ENCODE results near the gene MAPK8.
"Not testable (repeated sequence)": the region's sequence is repeated elsewhere in the genome, so short reads cannot be mapped to it uniquely, and the experiment has no call there.

Gene MAPK8

DNA sequence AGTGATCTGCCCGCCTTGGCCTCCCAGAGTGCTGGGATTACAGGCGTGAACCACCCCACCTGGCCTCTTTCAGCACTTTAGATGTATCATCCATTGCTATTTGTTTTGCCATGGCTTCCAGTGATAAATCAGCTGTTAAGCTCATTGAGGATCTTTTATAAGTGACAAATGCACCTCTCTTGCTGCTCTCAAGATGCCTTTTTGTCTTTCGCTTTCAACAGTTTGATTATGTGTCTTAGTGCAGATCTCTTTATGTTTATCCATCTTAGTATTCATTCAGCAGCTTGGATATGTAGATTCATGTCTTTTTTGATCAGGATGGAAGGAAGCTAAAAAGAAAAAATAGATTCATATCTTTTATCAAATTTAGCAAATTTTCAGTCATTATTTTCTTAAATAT is 105.6 kb downstream of the MAPK8 start:
- H3K4me3 ChIP-seq (ENCODE audit: low read depth, low read length), result no peak overlapping the region
- no peaks in the 10 kb centered on the region for H3K27me3 ChIP-seq (ENCODE audit: control insufficient read depth, insufficient read depth, low read length)
- H3K36me3 ChIP-seq (ENCODE audit: control insufficient read depth, insufficient read depth, low read length), result peaks cover 3% of the 10 kb centered on the region
- H3K9me3 ChIP-seq (ENCODE audit: control insufficient read depth, insufficient read depth, low read length), result no peaks in the 10 kb centered on the region
- no peaks in the 10 kb centered on the region for H3K4me1 ChIP-seq (ENCODE audit: control insufficient read depth, insufficient read depth, low read length)
- H3K9ac ChIP-seq (ENCODE audit: low read depth, low read length), result no peak overlapping the region

DNA sequence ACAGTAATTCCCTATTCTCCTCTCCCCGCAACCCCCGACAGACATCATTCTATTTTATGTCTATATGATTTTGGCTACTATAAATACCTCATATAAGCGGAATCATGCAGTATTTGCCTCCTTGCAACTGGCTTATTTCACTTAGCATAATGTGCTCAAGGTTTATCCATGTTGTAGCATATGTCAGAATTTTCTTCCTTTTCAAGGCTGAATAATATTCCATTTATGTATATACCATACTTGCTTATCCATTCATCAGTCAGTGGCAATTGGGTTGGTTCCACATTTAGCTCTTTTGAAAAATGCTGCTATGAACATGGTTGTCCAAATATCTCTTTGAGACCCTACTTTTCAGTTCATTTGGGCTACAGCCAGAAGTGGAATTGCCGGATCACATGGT is 106.5 kb downstream of the MAPK8 start:
- Histone ChIP-seq H3K27me3 (ENCODE audit: control insufficient read depth, insufficient read depth, low read length) (no peaks in the 10 kb centered on the region), H3K9ac (ENCODE audit: low read depth, low read length) (no peak overlapping the region), H3K4me1 (ENCODE audit: control insufficient read depth, insufficient read depth, low read length) (no peaks in the 10 kb centered on the region), H3K36me3 (ENCODE audit: control insufficient read depth, insufficient read depth, low read length) (peaks cover 3% of the 10 kb centered on the region), H3K9me3 (ENCODE audit: control insufficient read depth, insufficient read depth, low read length) (no peaks in the 10 kb centered on the region), H3K4me3 (ENCODE audit: low read depth, low read length) (no peak overlapping the region)

DNA sequence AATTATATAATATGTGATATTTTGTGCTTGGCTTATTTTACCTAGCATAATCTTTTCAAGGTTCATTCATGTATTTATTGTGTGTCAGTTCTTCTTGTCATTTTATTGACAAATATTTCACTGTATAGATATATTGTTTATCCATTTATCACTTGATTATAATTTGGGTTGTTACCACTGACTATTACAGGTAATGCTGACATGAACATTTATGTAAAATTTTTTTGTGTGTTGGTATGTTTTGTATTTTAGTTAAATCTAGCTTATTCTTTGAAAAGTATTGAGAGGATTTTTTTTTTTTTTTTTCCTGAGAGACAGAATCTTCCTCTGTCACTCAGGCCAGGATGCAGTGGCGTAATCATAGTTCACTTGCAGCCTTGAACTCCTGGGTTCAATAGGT is 107.7 kb downstream of the MAPK8 start:
- H3K4me1 ChIP-seq (ENCODE audit: control insufficient read depth, insufficient read depth, low read length), result no peaks in the 10 kb centered on the region
- no peaks in the 10 kb centered on the region for H3K9me3 ChIP-seq (ENCODE audit: control insufficient read depth, insufficient read depth, low read length)
- no peak overlapping the region for H3K4me3 ChIP-seq (ENCODE audit: low read depth, low read length)
- H3K27me3 ChIP-seq (ENCODE audit: control insufficient read depth, insufficient read depth, low read length), result no peaks in the 10 kb centered on the region
- H3K9ac ChIP-seq (ENCODE audit: low read depth, low read length), result no peak overlapping the region
- H3K36me3 ChIP-seq (ENCODE audit: control insufficient read depth, insufficient read depth, low read length), result peaks cover 3% of the 10 kb centered on the region

DNA sequence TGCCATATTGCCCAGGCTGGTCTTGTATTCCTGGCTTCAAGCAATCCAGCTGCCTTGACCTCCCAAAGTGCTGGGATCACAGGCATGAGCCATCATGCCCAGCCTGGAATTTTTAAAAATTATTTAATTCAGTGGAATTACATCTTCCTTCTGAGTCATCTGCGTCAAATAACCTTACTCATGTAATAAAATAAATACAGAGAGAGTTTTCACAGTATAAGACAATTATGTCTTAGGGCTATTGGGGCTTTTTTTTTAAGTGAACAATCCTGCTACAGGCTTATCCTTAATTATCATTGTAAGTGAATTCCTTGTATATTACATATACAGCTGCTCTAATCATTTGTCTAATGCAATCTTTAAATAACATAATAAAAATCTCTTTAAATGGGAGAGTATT is 108.3 kb downstream of the MAPK8 start:
- H3K9me3 ChIP-seq (ENCODE audit: control insufficient read depth, insufficient read depth, low read length), result no peaks in the 10 kb centered on the region
- H3K4me1 ChIP-seq (ENCODE audit: control insufficient read depth, insufficient read depth, low read length), result no peaks in the 10 kb centered on the region
- H3K27me3 ChIP-seq (ENCODE audit: control insufficient read depth, insufficient read depth, low read length), result no peaks in the 10 kb centered on the region
- H3K4me3 ChIP-seq (ENCODE audit: low read depth, low read length), result no peak overlapping the region
- H3K9ac ChIP-seq (ENCODE audit: low read depth, low read length), result no peak overlapping the region
- peaks cover 3% of the 10 kb centered on the region for H3K36me3 ChIP-seq (ENCODE audit: control insufficient read depth, insufficient read depth, low read length)

DNA sequence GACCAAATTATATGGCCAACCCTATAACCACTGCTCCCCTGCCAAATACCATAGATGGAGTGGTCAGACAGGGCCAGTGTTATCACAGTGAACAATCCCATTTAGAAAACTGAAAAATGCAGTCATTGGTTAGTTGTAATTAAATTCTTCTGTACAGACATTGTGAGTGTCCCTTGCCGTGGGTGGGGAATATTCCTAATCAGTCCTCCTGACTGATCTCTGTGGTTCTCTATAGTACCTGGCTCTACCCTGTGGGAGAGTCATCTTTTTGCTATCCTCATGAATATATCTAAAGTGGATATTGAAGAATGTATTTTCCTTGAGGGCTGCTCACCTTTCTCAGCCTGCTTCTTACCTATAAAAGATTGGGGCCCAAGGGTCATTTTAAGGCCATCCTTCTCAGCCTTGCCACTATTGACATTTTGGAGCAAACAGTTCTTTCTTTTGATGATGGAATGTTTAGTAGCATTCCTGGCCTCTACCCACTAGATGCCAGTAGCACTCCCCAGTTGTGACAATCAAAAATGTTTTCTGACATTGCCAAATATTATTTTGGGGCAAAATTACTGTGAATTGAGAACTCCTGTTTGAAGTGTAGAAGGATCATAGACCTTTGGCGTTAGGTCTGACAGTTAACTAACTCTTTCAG is 110.2 kb downstream of the MAPK8 start:
- no peaks in the 10 kb centered on the region for H3K4me1 ChIP-seq (ENCODE audit: control insufficient read depth, insufficient read depth, low read length)
- no peak overlapping the region for H3K4me3 ChIP-seq (ENCODE audit: low read depth, low read length)
- no peaks in the 10 kb centered on the region for H3K27me3 ChIP-seq (ENCODE audit: control insufficient read depth, insufficient read depth, low read length)
- peaks cover 3% of the 10 kb centered on the region for H3K36me3 ChIP-seq (ENCODE audit: control insufficient read depth, insufficient read depth, low read length)
- H3K9me3 ChIP-seq (ENCODE audit: control insufficient read depth, insufficient read depth, low read length), result no peaks in the 10 kb centered on the region
- H3K9ac ChIP-seq (ENCODE audit: low read depth, low read length), result no peak overlapping the region

DNA sequence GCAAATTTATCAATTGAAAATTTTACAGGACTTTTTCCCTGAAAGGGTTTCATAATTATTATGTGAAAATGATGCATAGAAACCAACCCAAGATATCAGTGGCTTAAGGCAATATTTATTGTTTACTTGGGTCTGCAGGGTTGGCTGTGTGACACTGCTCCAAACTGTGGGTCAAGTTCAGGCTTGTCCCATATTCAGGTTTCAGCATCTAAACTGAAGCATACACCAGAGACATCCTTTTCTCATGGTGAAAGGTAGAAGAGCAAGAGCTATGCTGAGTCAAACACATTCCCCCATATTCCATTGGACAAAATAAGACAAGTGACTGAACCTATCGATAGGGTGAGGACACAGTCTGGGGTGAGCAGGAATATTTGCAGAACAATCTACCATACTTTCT is 110.9 kb downstream of the MAPK8 start:
- peaks cover 3% of the 10 kb centered on the region for H3K36me3 ChIP-seq (ENCODE audit: control insufficient read depth, insufficient read depth, low read length)
- H3K4me1 ChIP-seq (ENCODE audit: control insufficient read depth, insufficient read depth, low read length), result no peaks in the 10 kb centered on the region
- H3K4me3 ChIP-seq (ENCODE audit: low read depth, low read length), result no peak overlapping the region

DNA sequence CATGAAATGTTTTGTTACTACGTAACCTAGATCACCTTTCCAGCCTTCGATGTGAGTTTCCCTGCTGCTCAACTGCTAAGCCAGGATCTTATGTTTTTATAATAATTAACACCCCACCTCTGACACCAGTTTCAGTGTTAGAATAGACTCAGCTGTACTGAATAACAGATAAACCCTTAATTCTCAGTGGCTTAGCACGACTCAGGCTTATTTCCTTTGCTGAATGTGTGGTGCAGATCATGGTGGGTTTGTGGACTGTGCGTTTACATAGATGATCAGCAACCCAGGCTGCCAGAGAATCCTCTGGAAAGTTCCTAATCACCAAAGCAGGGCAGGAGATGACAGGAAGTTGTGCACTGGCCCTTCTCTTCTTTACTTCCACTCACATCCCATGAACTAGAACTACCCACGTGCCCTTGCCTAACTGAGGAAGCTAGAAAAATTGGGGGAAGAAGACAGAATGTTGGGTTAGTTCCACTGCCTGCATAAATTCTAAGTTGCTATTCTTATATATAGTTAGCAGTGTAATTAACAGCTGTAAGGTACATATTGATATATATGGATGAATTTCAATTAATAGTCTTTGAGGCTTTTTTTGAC is 111.8 kb downstream of the MAPK8 start:
- H3K9ac ChIP-seq (ENCODE audit: low read depth, low read length), result no peak overlapping the region
- no peak overlapping the region for H3K4me3 ChIP-seq (ENCODE audit: low read depth, low read length)
- no peaks in the 10 kb centered on the region for H3K4me1 ChIP-seq (ENCODE audit: control insufficient read depth, insufficient read depth, low read length)
- no peaks in the 10 kb centered on the region for H3K9me3 ChIP-seq (ENCODE audit: control insufficient read depth, insufficient read depth, low read length)
- H3K27me3 ChIP-seq (ENCODE audit: control insufficient read depth, insufficient read depth, low read length), result no peaks in the 10 kb centered on the region
- peaks cover 3% of the 10 kb centered on the region for H3K36me3 ChIP-seq (ENCODE audit: control insufficient read depth, insufficient read depth, low read length)

More for the DNA sequence above, 110.9 kb downstream of the MAPK8 start:
- no peak overlapping the region for H3K9ac ChIP-seq (ENCODE audit: low read depth, low read length)
- H3K9me3 ChIP-seq (ENCODE audit: control insufficient read depth, insufficient read depth, low read length), result no peaks in the 10 kb centered on the region
- H3K27me3 ChIP-seq (ENCODE audit: control insufficient read depth, insufficient read depth, low read length), result no peaks in the 10 kb centered on the region

DNA sequence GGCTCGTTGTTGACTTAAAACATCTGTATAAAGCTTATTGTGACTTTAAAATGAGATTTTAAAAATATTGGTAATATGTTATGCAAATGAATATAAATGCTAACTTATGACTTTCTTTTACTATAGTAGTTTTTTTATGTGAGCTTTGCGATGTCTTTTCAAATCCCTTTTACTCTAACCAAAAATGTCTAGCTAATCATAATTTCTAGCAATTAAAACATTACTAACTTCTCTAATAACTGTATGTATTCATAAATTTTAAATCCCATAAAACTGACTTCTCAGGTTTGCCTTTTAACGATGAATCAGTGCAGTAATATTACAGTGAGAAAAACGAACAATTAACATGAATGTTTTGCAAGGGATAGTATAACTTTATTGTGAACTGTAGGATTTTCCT is 113.2 kb downstream of the MAPK8 start:
- peaks cover 3% of the 10 kb centered on the region for H3K36me3 ChIP-seq (ENCODE audit: control insufficient read depth, insufficient read depth, low read length)
- H3K4me1 ChIP-seq (ENCODE audit: control insufficient read depth, insufficient read depth, low read length), result no peaks in the 10 kb centered on the region
- no peaks in the 10 kb centered on the region for H3K27me3 ChIP-seq (ENCODE audit: control insufficient read depth, insufficient read depth, low read length)
- no peaks in the 10 kb centered on the region for H3K9me3 ChIP-seq (ENCODE audit: control insufficient read depth, insufficient read depth, low read length)
- no peak overlapping the region for H3K4me3 ChIP-seq (ENCODE audit: low read depth, low read length)
- H3K9ac ChIP-seq (ENCODE audit: low read depth, low read length), result no peak overlapping the region

DNA sequence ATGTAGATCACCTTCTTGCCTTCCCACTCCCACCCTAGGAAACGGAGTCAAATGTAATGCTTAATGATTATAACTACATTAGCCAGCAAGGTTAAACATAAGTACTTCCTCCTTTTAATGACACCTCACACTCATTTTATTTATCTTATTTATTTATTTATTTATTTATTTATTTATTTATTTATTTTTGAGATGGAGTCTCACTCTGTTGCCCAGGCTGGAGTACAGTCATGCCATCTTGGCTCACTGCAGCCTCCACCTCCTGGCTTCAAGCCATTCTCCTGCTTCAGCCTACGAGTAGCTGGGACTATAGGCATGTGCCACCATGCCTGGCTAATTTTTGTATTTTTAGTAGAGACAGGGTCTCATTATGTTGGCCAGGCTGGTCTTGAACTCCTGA is 115.4 kb downstream of the MAPK8 start:
- not testable (repeated sequence) for H3K9me3 ChIP-seq (ENCODE audit: control insufficient read depth, insufficient read depth, low read length); H3K4me1 ChIP-seq (ENCODE audit: control insufficient read depth, insufficient read depth, low read length); H3K36me3 ChIP-seq (ENCODE audit: control insufficient read depth, insufficient read depth, low read length); H3K9ac ChIP-seq (ENCODE audit: low read depth, low read length); H3K27me3 ChIP-seq (ENCODE audit: control insufficient read depth, insufficient read depth, low read length); H3K4me3 ChIP-seq (ENCODE audit: low read depth, low read length)

DNA sequence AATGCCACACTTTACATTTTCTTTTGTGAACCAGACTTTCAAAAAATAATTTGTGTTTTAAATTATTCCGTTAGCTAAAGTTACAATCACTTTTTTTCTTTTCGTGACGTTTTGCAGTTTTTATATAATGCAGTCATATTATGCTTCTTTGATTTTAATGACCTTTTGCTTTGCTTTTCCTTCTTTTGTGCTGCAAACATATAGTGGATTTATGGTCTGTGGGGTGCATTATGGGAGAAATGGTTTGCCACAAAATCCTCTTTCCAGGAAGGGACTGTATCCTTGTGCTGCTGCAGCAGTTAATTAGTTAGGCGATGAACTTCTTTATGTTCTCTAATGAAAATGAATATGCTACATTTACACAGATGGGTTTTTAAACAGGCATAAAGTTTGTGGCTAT is 117.4 kb downstream of the MAPK8 start:
- no peak overlapping the region for H3K4me3 ChIP-seq (ENCODE audit: low read depth, low read length)
- no peaks in the 10 kb centered on the region for H3K27me3 ChIP-seq (ENCODE audit: control insufficient read depth, insufficient read depth, low read length)
- H3K36me3 ChIP-seq (ENCODE audit: control insufficient read depth, insufficient read depth, low read length), result no peaks in the 10 kb centered on the region

DNA sequence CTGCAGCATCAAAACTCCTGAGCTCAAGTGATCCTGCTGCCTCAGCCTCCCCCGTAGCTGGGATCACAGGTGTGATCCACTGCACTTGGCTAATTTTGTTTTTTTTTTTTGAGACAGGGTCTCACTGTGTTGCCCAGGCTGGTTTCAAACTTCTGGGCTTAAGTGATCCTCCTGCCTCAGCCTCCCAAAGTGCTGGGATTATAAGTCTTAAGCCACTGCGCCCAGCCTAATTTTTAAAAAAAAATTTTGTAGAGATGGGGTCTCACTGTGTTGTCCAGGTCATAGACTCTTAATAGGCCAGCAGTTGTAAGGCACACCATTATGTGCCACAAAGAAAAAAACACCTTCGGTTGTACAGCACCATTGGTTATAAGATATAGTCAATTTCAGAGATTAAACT is 122.4 kb downstream of the MAPK8 start:
- Histone ChIP-seq H3K9ac (ENCODE audit: low read depth, low read length) (no peak overlapping the region), H3K4me1 (ENCODE audit: control insufficient read depth, insufficient read depth, low read length) (no peaks in the 10 kb centered on the region), H3K9me3 (ENCODE audit: control insufficient read depth, insufficient read depth, low read length) (no peaks in the 10 kb centered on the region), H3K36me3 (ENCODE audit: control insufficient read depth, insufficient read depth, low read length) (no peaks in the 10 kb centered on the region), H3K27me3 (ENCODE audit: control insufficient read depth, insufficient read depth, low read length) (no peaks in the 10 kb centered on the region), H3K4me3 (ENCODE audit: low read depth, low read length) (no peak overlapping the region)

More for the DNA sequence above, 117.4 kb downstream of the MAPK8 start:
- Histone ChIP-seq H3K9me3 (ENCODE audit: control insufficient read depth, insufficient read depth, low read length) (no peaks in the 10 kb centered on the region), H3K9ac (ENCODE audit: low read depth, low read length) (no peak overlapping the region), H3K4me1 (ENCODE audit: control insufficient read depth, insufficient read depth, low read length) (no peaks in the 10 kb centered on the region)

DNA sequence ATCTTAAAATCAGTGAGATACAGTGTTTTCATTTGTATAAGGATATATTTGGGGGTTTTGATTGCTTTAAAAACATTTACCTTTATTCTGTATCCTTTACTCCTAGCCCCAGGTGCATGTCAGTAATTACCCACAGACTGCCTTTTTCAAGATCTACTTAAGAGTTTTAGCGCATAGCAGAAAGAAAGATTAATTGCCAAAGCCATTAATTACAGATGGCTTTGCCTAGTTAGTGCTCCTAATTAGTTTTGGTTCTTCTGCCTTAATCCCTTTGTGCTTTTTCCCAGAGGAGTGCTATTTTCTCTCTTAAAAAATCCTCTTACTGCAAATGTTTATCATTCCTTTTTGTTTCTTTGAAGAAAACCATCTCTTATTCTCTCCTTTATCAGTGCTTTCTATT is 122.8 kb downstream of the MAPK8 start:
- Histone ChIP-seq H3K4me3 (ENCODE audit: low read depth, low read length) (no peak overlapping the region), H3K9ac (ENCODE audit: low read depth, low read length) (no peak overlapping the region), H3K4me1 (ENCODE audit: control insufficient read depth, insufficient read depth, low read length) (no peaks in the 10 kb centered on the region), H3K36me3 (ENCODE audit: control insufficient read depth, insufficient read depth, low read length) (no peaks in the 10 kb centered on the region), H3K27me3 (ENCODE audit: control insufficient read depth, insufficient read depth, low read length) (no peaks in the 10 kb centered on the region), H3K9me3 (ENCODE audit: control insufficient read depth, insufficient read depth, low read length) (no peaks in the 10 kb centered on the region)
